Stimulated activated naive CD4-positive, alpha-beta T cell (primary cell): ENCODE data around the gene NCAM1.
A peak's percentile ranks its signal among the peaks of the same experiment; 100 is the strongest.

ENCODE experiments used
- DNase-seq, 6 experiments: peaks; one replicate each; lab custom pipeline; 2025; lab: John Stamatoyannopoulos, UW

Gene NCAM1

GRCh38 chr11:113202431-113202830, 241.2 kb downstream of the NCAM1 start:
- DNase-seq = no peak

- DNase-seq = no peak
Observed at GRCh38 chr11:113203141-113203753, 242.0 kb downstream of the NCAM1 start.

GRCh38 chr11:113204280-113204679, 243.1 kb downstream of the NCAM1 start:
- no peak for DNase-seq

GRCh38 chr11:113213549-113213948, 252.3 kb downstream of the NCAM1 start:
- no peak for DNase-seq

- no peak for DNase-seq
Observed at GRCh38 chr11:113222241-113222640, 261.0 kb downstream of the NCAM1 start.

- DNase-seq = no peak
Observed at GRCh38 chr11:113234888-113235287, 273.7 kb downstream of the NCAM1 start.

GRCh38 chr11:113237261-113237660, 276.0 kb downstream of the NCAM1 start:
- no peak for DNase-seq

- no peak for DNase-seq
Observed at GRCh38 chr11:113238721-113239120, 277.5 kb downstream of the NCAM1 start.

- no peak for DNase-seq
Observed at GRCh38 chr11:113240389-113240788, 279.2 kb downstream of the NCAM1 start.

GRCh38 chr11:113240790-113241635, 279.8 kb downstream of the NCAM1 start:
- no peak for DNase-seq

GRCh38 chr11:113241636-113242054, 280.4 kb downstream of the NCAM1 start:
- no peak for DNase-seq

- DNase-seq = no peak
Observed at GRCh38 chr11:113242060-113242459, 280.8 kb downstream of the NCAM1 start.

- peak in 1 of 6 experiments; percentile 1 for DNase-seq
Observed at GRCh38 chr11:113242767-113243397, 281.7 kb downstream of the NCAM1 start.

GRCh38 chr11:113243696-113244095, 282.5 kb downstream of the NCAM1 start:
- no peak for DNase-seq

GRCh38 chr11:113245216-113245615, 284.0 kb downstream of the NCAM1 start:
- no peak for DNase-seq

- no peak for DNase-seq
Observed at GRCh38 chr11:113247221-113247620, 286.0 kb downstream of the NCAM1 start.

GRCh38 chr11:113247966-113248365, 286.7 kb downstream of the NCAM1 start:
- DNase-seq = no peak

GRCh38 chr11:113248702-113249490, 287.7 kb downstream of the NCAM1 start:
- no peak for DNase-seq

- DNase-seq = no peak
Observed at GRCh38 chr11:113249491-113249763, 288.2 kb downstream of the NCAM1 start.

- no peak for DNase-seq
Observed at GRCh38 chr11:113249786-113250185, 288.6 kb downstream of the NCAM1 start.

GRCh38 chr11:113251281-113251680, 290.1 kb downstream of the NCAM1 start:
- DNase-seq = no peak

- no peak for DNase-seq
Observed at GRCh38 chr11:113253406-113253805, 292.2 kb downstream of the NCAM1 start.
